IPS DF 6.9 (cell line): ENCODE measurements around the gene MIDN.
"Not testable (repeated sequence)": the region's sequence is repeated elsewhere in the genome, so short reads cannot be mapped to it uniquely, and the experiment has no call there.

Experiments used
- DNase-seq: peaks from one replicate; pipeline ENCODE4 v3.0.0-alpha.2; 2013; ENCODE audit warnings: low read depth, low spot score
- H3K27ac ChIP-seq: one replicate; pipeline ENCODE4 v1.5.1; 2013; ENCODE audit warnings: low read length, control low read depth
- H3K27me3 ChIP-seq: 2 replicates; pipeline ENCODE4 v1.6.1; 2013; ENCODE audit warnings: mild to moderate bottlenecking, low read length; ENCODE audit not compliant: control insufficient read depth, insufficient read depth
- H3K36me3 ChIP-seq: 2 replicates; pipeline ENCODE4 v1.6.1; 2013; ENCODE audit warnings: low read length; ENCODE audit not compliant: control insufficient read depth, insufficient read depth
- H3K4me1 ChIP-seq: 2 replicates; pipeline ENCODE4 v1.6.1; 2013; ENCODE audit warnings: low read length; ENCODE audit not compliant: control insufficient read depth, insufficient read depth
- H3K4me3 ChIP-seq: 2 replicates; pipeline ENCODE4 v1.5.1; 2013; ENCODE audit warnings: mild to moderate bottlenecking, low read length
- H3K9me3 ChIP-seq: 2 replicates; pipeline ENCODE4 v1.6.1; 2013; ENCODE audit warnings: low read length, inconsistent platforms; ENCODE audit not compliant: control insufficient read depth, insufficient read depth
- WGBS: extraction: QIAGEN DNeasy Blood & Tissue Kit; methylation state at CpG from one replicate; pipeline ENCODE4 v1.1.7; 2013; ENCODE audit warnings: mixed read lengths, missing lambda C conversion rate; ENCODE audit not compliant: insufficient read length, insufficient coverage; 5-methylcytosine and 5-hydroxymethylcytosine counted together

Gene MIDN

GRCh38 chr19:1248139-1248785 is at the start of gene MIDN:
Gene MIDN, plus strand, starts transcription at chr19:1248583. Its CDS starts 1,714 bp downstream, at chr19:1250297.
- no CpG with 5 or more reads among the region's 60 CpGs for WGBS
- no peaks in the 10 kb centered on the region for H3K9me3 ChIP-seq

GRCh38 chr19:1199531-1199930 is 48.9 kb upstream of the MIDN start:
- no CpG with 5 or more reads among the region's 10 CpGs for WGBS
- H3K27ac ChIP-seq, result no peak overlapping the region
- no peaks in the 10 kb centered on the region for H3K27me3 ChIP-seq
- no peak for DNase-seq
- H3K4me3 ChIP-seq, result no peak overlapping the region
- H3K36me3 ChIP-seq, result no peaks in the 10 kb centered on the region
- H3K4me1 ChIP-seq, result no peaks in the 10 kb centered on the region
- no peaks in the 10 kb centered on the region for H3K9me3 ChIP-seq

More at GRCh38 chr19:1248139-1248785, at the start of gene MIDN:
- peak within 1 kb of the TSS; percentile 96 for H3K4me3 ChIP-seq
- no peak for DNase-seq
- H3K36me3 ChIP-seq, result peaks cover 17% of the 10 kb centered on the region
- no peaks in the 10 kb centered on the region for H3K27me3 ChIP-seq
- H3K4me1 ChIP-seq, result peaks cover 5% of the 10 kb centered on the region; the same call in 1 of the 2 replicates
- no peak within 1 kb of the TSS for H3K27ac ChIP-seq

- WGBS, result no CpG with 5 or more reads among the region's 4 CpGs
- H3K4me3 ChIP-seq, H3K36me3 ChIP-seq, H3K9me3 ChIP-seq, H3K27ac ChIP-seq, DNase-seq, H3K4me1 ChIP-seq, H3K27me3 ChIP-seq: not testable (repeated sequence)
Measured at GRCh38 chr19:1200614-1201013, 47.8 kb upstream of the MIDN start.

GRCh38 chr19:1205114-1206099 is 43.0 kb upstream of the MIDN start, which contains the start of gene STK11:
Gene STK11, plus strand, starts transcription at chr19:1205778. Its CDS starts 1,136 bp downstream, at chr19:1206914.
- peak; percentile 82 for DNase-seq
- Histone ChIP-seq H3K36me3 (no peaks in the 10 kb centered on the region; the same call in 1 of the 2 replicates), H3K27ac (no peak within 1 kb of the TSS), H3K4me1 (peaks cover 2% of the 10 kb centered on the region; the same call in 1 of the 2 replicates), H3K9me3 (no peaks in the 10 kb centered on the region), H3K27me3 (no peaks in the 10 kb centered on the region), H3K4me3 (peak within 1 kb of the TSS; percentile 79)
- WGBS, result no CpG with 5 or more reads among the region's 114 CpGs

- no CpG with 5 or more reads among the region's 78 CpGs for WGBS
- DNase-seq, result no peak
- H3K4me1 ChIP-seq, result peaks cover 4% of the 10 kb centered on the region; the same call in 1 of the 2 replicates
Measured at GRCh38 chr19:1206150-1206863, 42.1 kb upstream of the MIDN start.

GRCh38 chr19:1206864-1207450 is 41.4 kb upstream of the MIDN start:
- no peaks in the 10 kb centered on the region; the same call in 1 of the 2 replicates for H3K36me3 ChIP-seq
- H3K4me1 ChIP-seq, result peaks cover 6% of the 10 kb centered on the region; the same call in 1 of the 2 replicates
- H3K27ac ChIP-seq, result no peak overlapping the region
- no peaks in the 10 kb centered on the region for H3K9me3 ChIP-seq
- WGBS, result no CpG with 5 or more reads among the region's 38 CpGs
- peak overlapping the region; percentile 79 for H3K4me3 ChIP-seq
- no peaks in the 10 kb centered on the region for H3K27me3 ChIP-seq
- no peak for DNase-seq

More at GRCh38 chr19:1206150-1206863, 42.1 kb upstream of the MIDN start:
- Histone ChIP-seq H3K27me3 (no peaks in the 10 kb centered on the region), H3K36me3 (no peaks in the 10 kb centered on the region; the same call in 1 of the 2 replicates), H3K9me3 (no peaks in the 10 kb centered on the region), H3K4me3 (peak overlapping the region; percentile 79), H3K27ac (no peak overlapping the region)

- H3K4me1 ChIP-seq, H3K4me3 ChIP-seq, H3K9me3 ChIP-seq, DNase-seq, H3K27me3 ChIP-seq, H3K36me3 ChIP-seq, H3K27ac ChIP-seq: not testable (repeated sequence)
- WGBS, result no CpG with 5 or more reads among the region's 10 CpGs
Measured at GRCh38 chr19:1208830-1209229, 39.6 kb upstream of the MIDN start.

- WGBS, result no CpG with 5 or more reads among the region's 13 CpGs
- H3K27me3 ChIP-seq, result no peaks in the 10 kb centered on the region
- peaks cover 6% of the 10 kb centered on the region; the same call in 1 of the 2 replicates for H3K4me1 ChIP-seq
- H3K4me3 ChIP-seq, result no peak overlapping the region
- H3K36me3 ChIP-seq, result peaks cover 3% of the 10 kb centered on the region; the same call in 1 of the 2 replicates
- H3K9me3 ChIP-seq, result no peaks in the 10 kb centered on the region
- H3K27ac ChIP-seq, result no peak overlapping the region
- DNase-seq, result no peak
Measured at GRCh38 chr19:1210227-1210538, 38.2 kb upstream of the MIDN start.

- Histone ChIP-seq H3K27ac (no peak overlapping the region), H3K9me3 (no peaks in the 10 kb centered on the region), H3K4me3 (no peak overlapping the region), H3K27me3 (no peaks in the 10 kb centered on the region), H3K4me1 (peaks cover 6% of the 10 kb centered on the region; the same call in 1 of the 2 replicates), H3K36me3 (peaks cover 3% of the 10 kb centered on the region; the same call in 1 of the 2 replicates)
- DNase-seq, result no peak
- WGBS, result no CpG with 5 or more reads among the region's 33 CpGs
Measured at GRCh38 chr19:1211494-1212234, 36.7 kb upstream of the MIDN start.
